Measurements from ENCODE around the gene OR10G4. TPM values are rescaled to one million over a fixed set of nuclear protein-coding genes. Genes with fewer than 3 reads are reported as not detected.

The OR10G4 gene
- total and polyA plus RNA-seq, 10 of the 15 experiments (the other 5 are each of a cell fraction or from before 2014, with no cell fraction given): not detected

GRCh38 chr11:123973816-123974215, 39.0 kb upstream of the OR10G4 start (continued):
- no peak for TF ChIP-seq CUX1 (IDR thresholded peaks at IDR 0.05; ENCODE audit: insufficient replicate concordance, low read depth, low read length)
- no peak for TF ChIP-seq ZSCAN29 (IDR thresholded peaks at IDR 0.05)
- TF ChIP-seq NKRF (conservative IDR thresholded peaks at IDR 0.05): no peak
- TF ChIP-seq MEF2A (IDR thresholded peaks at IDR 0.05; ENCODE audit: insufficient read depth, low read depth, low read length): no peak
- TF ChIP-seq GATAD2B (conservative IDR thresholded peaks at IDR 0.05; ENCODE audit: low read depth): no peak
- TF ChIP-seq TCF12 (IDR thresholded peaks at IDR 0.05; ENCODE audit: low read depth, low read length): no peak
- no peak for TF ChIP-seq HDAC2 (IDR thresholded peaks at IDR 0.05)
- TF ChIP-seq POU2F2 (IDR thresholded peaks at IDR 0.05; ENCODE audit: borderline replicate concordance, low read depth, low read length): no peak
- no peak for TF ChIP-seq ATF2 (IDR thresholded peaks at IDR 0.05; ENCODE audit: low read length)
- no peak for TF ChIP-seq TBL1XR1 (IDR thresholded peaks at IDR 0.05; ENCODE audit: low read depth, low read length)
- no peak for TF ChIP-seq SKIL (IDR thresholded peaks at IDR 0.05; ENCODE audit: low read depth, poor library complexity, severe bottlenecking)
- no peak for TF ChIP-seq SMC3 (IDR thresholded peaks at IDR 0.05; ENCODE audit: borderline replicate concordance, low read length)
